ENCODE measurements around the gene FSCN2. TPM values are rescaled to one million over a fixed set of nuclear protein-coding genes. Genes with fewer than 3 reads are reported as not detected.
"Not testable (repeated sequence)": the region's sequence is repeated elsewhere in the genome, so short reads cannot be mapped to it uniquely, and the experiment has no call there.

FSCN2 gene
- total RNA-seq, 1 experiment from 2014 or later, result 4.3 TPM

GRCh38 chr17:81582341-81582740 lies 54.2 kb downstream of the FSCN2 start:
- Histone ChIP-seq H3K4me2 (no peak overlapping the region), H3K4me3 (no peak overlapping the region), H3K27me3 (ENCODE audit: insufficient read depth, low read depth) (no peaks in the 10 kb centered on the region), H3K9me3 (ENCODE audit: insufficient read depth, low read depth) (no peaks in the 10 kb centered on the region), H3F3A (ENCODE audit: insufficient read depth, low read depth) (peaks cover 26% of the 10 kb centered on the region), H2AFZ (no peak overlapping the region), H3K9me2 (ENCODE audit: insufficient read depth) (no peaks in the 10 kb centered on the region), H3K36me3 (ENCODE audit: low read depth) (no peaks in the 10 kb centered on the region), H3K79me2 (ENCODE audit: low read depth) (no peaks in the 10 kb centered on the region), H4K20me1 (ENCODE audit: insufficient read depth) (no peaks in the 10 kb centered on the region; the same call in 1 of the 2 replicates), H3K27ac (no peak overlapping the region), H3K4me1 (replicated peaks; ENCODE audit: insufficient read depth) (peaks cover 16% of the 10 kb centered on the region)
- DNase-seq, result no peak
- POLR2A ChIA-PET (ENCODE audit: unreplicated experiment), result interaction anchor here (0.6 kb wide), 1 partner anchor 16 kb away, joined by 10 read pairs; no protein-coding TSS in a partner anchor
- intact Hi-C loops (cut with micrococcal nuclease; ENCODE audit: unreplicated experiment), result no loop called here
- CTCF ChIA-PET, result no interaction called here
- BruUV-seq (replicated peaks), result no TSS peak
- TF ChIP-seq CTCF (conservative IDR thresholded peaks at IDR 0.05), result no peak
- TF ChIP-seq EZH2 (IDR thresholded peaks at IDR 0.05; ENCODE audit: low read depth), result no peak

GRCh38 chr17:81582749-81583148 lies 54.6 kb downstream of the FSCN2 start:
- TF ChIP-seq EZH2 (IDR thresholded peaks at IDR 0.05; ENCODE audit: low read depth), result no peak
- TF ChIP-seq CTCF (conservative IDR thresholded peaks at IDR 0.05), result no peak
- CTCF ChIA-PET, result no interaction called here
- Histone ChIP-seq H3K27me3 (ENCODE audit: insufficient read depth, low read depth) (no peaks in the 10 kb centered on the region), H3K4me2 (no peak overlapping the region), H3K9me3 (ENCODE audit: insufficient read depth, low read depth) (no peaks in the 10 kb centered on the region), H4K20me1 (ENCODE audit: insufficient read depth) (no peaks in the 10 kb centered on the region; the same call in 1 of the 2 replicates), H3K4me3 (no peak overlapping the region), H3K27ac (no peak overlapping the region), H3F3A (ENCODE audit: insufficient read depth, low read depth) (peaks cover 22% of the 10 kb centered on the region), H3K79me2 (ENCODE audit: low read depth) (no peaks in the 10 kb centered on the region), H3K4me1 (replicated peaks; ENCODE audit: insufficient read depth) (peaks cover 12% of the 10 kb centered on the region), H3K36me3 (ENCODE audit: low read depth) (no peaks in the 10 kb centered on the region), H2AFZ (no peak overlapping the region), H3K9me2 (ENCODE audit: insufficient read depth) (no peaks in the 10 kb centered on the region)
- no TSS peak for BruUV-seq (replicated peaks)
- POLR2A ChIA-PET (ENCODE audit: unreplicated experiment), result no interaction called here
- no peak for DNase-seq
- intact Hi-C loops (cut with micrococcal nuclease; ENCODE audit: unreplicated experiment), result no loop called here

GRCh38 chr17:81583589-81584342 lies 55.6 kb downstream of the FSCN2 start:
- ChIA-PET POLR2A (ENCODE audit: unreplicated experiment) (no interaction called here), CTCF (no interaction called here)
- intact Hi-C loops (cut with micrococcal nuclease; ENCODE audit: unreplicated experiment), result no loop called here
- H3K9me2 ChIP-seq (ENCODE audit: insufficient read depth), result no peaks in the 10 kb centered on the region
- H3K4me3 ChIP-seq, result no peak overlapping the region
- no peaks in the 10 kb centered on the region for H3K36me3 ChIP-seq (ENCODE audit: low read depth)
- no peak for TF ChIP-seq CTCF (conservative IDR thresholded peaks at IDR 0.05)
- TF ChIP-seq EZH2 (IDR thresholded peaks at IDR 0.05; ENCODE audit: low read depth), result no peak
- BruUV-seq (replicated peaks), result no TSS peak
- H3F3A ChIP-seq (ENCODE audit: insufficient read depth, low read depth), result peaks cover 12% of the 10 kb centered on the region; the same call in 1 of the 2 replicates
- no peak overlapping the region for H2AFZ ChIP-seq
- no peak overlapping the region for H3K27ac ChIP-seq
- H3K79me2 ChIP-seq (ENCODE audit: low read depth), result no peaks in the 10 kb centered on the region
- no peak overlapping the region for H3K4me2 ChIP-seq
- DNase-seq, result no peak
- H3K4me1 ChIP-seq (replicated peaks; ENCODE audit: insufficient read depth), result peaks cover 2% of the 10 kb centered on the region; the same call in 1 of the 2 replicates
- H3K27me3 ChIP-seq (ENCODE audit: insufficient read depth, low read depth), result no peaks in the 10 kb centered on the region
- no peaks in the 10 kb centered on the region; the same call in 1 of the 2 replicates for H4K20me1 ChIP-seq (ENCODE audit: insufficient read depth)
- no peaks in the 10 kb centered on the region for H3K9me3 ChIP-seq (ENCODE audit: insufficient read depth, low read depth)

GRCh38 chr17:81584771-81585170 lies 56.6 kb downstream of the FSCN2 start:
- H3K36me3 ChIP-seq (ENCODE audit: low read depth); H3K4me2 ChIP-seq; BruUV-seq (replicated peaks); H3K27ac ChIP-seq; POLR2A ChIA-PET (ENCODE audit: unreplicated experiment); H3K9me3 ChIP-seq (ENCODE audit: insufficient read depth, low read depth); H4K20me1 ChIP-seq (ENCODE audit: insufficient read depth); H3K4me1 ChIP-seq (replicated peaks; ENCODE audit: insufficient read depth); CTCF ChIA-PET; H3K4me3 ChIP-seq; H2AFZ ChIP-seq; intact Hi-C loops (cut with micrococcal nuclease; ENCODE audit: unreplicated experiment); H3K27me3 ChIP-seq (ENCODE audit: insufficient read depth, low read depth); H3F3A ChIP-seq (ENCODE audit: insufficient read depth, low read depth); DNase-seq; H3K79me2 ChIP-seq (ENCODE audit: low read depth); H3K9me2 ChIP-seq (ENCODE audit: insufficient read depth): not testable (repeated sequence)
